GM12865 (cell line): Measurements from ENCODE around the gene PCK2.

Experiments used
- DNase-seq: peaks from one replicate; pipeline ENCODE4 v3.0.0; 2010; ENCODE audit warnings: low read depth
- H3K4me3 ChIP-seq: 2 replicates; pipeline ENCODE4 v1.5.1; 2011; ENCODE audit warnings: mild to moderate bottlenecking, low read depth, low read length, control low read depth
- CTCF ChIP-seq: IDR thresholded peaks from 2 replicates; pipeline ENCODE4 v1.5.1; 2011; ENCODE audit warnings: low read length, control low read depth, low read depth, inconsistent platforms; ENCODE audit not compliant: insufficient read depth; ENCODE audit errors: missing control alignments

Gene PCK2

GRCh38 chr14:24053548-24054323 lies 40.4 kb upstream of the PCK2 start:
- no peak overlapping the region for H3K4me3 ChIP-seq
- no peak for DNase-seq
- no peak for TF ChIP-seq CTCF

GRCh38 chr14:24054324-24054641 lies 39.8 kb upstream of the PCK2 start:
- no peak for TF ChIP-seq CTCF
- DNase-seq: no peak
- H3K4me3 ChIP-seq: no peak overlapping the region

- no peak for DNase-seq
- H3K4me3 ChIP-seq: no peak overlapping the region
- TF ChIP-seq CTCF: no peak
Measured at GRCh38 chr14:24054646-24055045, 39.5 kb upstream of the PCK2 start.

GRCh38 chr14:24055971-24056799 lies 37.9 kb upstream of the PCK2 start:
- DNase-seq: no peak
- TF ChIP-seq CTCF: no peak
- no peak overlapping the region for H3K4me3 ChIP-seq

GRCh38 chr14:24056800-24057184 lies 37.3 kb upstream of the PCK2 start:
- H3K4me3 ChIP-seq: no peak overlapping the region
- no peak for TF ChIP-seq CTCF
- no peak for DNase-seq

GRCh38 chr14:24057271-24057670 lies 36.8 kb upstream of the PCK2 start:
- no peak for TF ChIP-seq CTCF

More at GRCh38 chr14:24057271-24057670, 36.8 kb upstream of the PCK2 start:
- H3K4me3 ChIP-seq: no peak overlapping the region
- no peak for DNase-seq
